Measurements from ENCODE around the gene WDR70.

DNA sequence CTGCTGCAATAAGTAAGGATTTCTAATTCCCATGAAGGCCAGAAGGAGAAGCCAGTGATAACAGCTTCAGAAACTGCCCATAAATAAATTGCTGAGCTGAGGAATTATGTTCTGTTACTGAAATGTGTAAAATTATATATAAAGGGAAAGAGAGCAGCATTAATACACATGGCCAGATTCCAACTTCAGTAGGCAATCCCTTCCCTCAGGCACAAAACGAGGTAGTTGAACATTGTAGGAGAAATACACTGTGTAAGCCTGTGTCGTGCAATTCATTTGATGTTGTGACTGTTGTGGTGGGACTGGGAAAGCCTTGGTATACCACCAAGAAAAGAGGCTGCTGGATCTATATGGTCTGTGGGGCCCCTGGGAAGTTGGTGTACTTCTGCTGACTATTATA lies 192.9 kb downstream of the WDR70 start:
- TF ChIP-seq POLR2A (IDR thresholded peaks at IDR 0.05) = no peak
- TF ChIP-seq, protein P1, sequence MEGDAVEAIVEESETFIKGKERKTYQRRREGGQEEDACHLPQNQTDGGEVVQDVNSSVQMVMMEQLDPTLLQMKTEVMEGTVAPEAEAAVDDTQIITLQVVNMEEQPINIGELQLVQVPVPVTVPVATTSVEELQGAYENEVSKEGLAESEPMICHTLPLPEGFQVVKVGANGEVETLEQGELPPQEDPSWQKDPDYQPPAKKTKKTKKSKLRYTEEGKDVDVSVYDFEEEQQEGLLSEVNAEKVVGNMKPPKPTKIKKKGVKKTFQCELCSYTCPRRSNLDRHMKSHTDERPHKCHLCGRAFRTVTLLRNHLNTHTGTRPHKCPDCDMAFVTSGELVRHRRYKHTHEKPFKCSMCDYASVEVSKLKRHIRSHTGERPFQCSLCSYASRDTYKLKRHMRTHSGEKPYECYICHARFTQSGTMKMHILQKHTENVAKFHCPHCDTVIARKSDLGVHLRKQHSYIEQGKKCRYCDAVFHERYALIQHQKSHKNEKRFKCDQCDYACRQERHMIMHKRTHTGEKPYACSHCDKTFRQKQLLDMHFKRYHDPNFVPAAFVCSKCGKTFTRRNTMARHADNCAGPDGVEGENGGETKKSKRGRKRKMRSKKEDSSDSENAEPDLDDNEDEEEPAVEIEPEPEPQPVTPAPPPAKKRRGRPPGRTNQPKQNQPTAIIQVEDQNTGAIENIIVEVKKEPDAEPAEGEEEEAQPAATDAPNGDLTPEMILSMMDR (IDR thresholded peaks at IDR 0.05) = no peak
